RWPE1 (cell line): ENCODE data around the gene SLC25A43.
"Not testable (repeated sequence)": the region's sequence is repeated elsewhere in the genome, so short reads cannot be mapped to it uniquely, and the experiment has no call there.

Source experiments
- CTCF ChIA-PET: fragments of 350-600 bp; sonication (Branson Sonifier 250); formaldehyde crosslinking; extraction: SDS; loops from one replicate; lab custom pipeline; 2021; lab: Yijun Ruan, JAX
- POLR2A ChIA-PET: fragments of 400-600 bp; formaldehyde crosslinking; extraction: SDS; loops from one replicate; lab custom pipeline; 2020; ENCODE audit warnings: antibody characterized with exemption; ENCODE audit not compliant: low non-redundant PET; lab: Yijun Ruan, JAX
- DNase-seq: peaks from one replicate; pipeline ENCODE4 v3.0.0; 2012; ENCODE audit warnings: low spot score
- H3K27ac ChIP-seq: fragments of 450-650 bp; 2 replicates; pipeline ENCODE4 v1.5.1; 2017
- CTCF ChIP-seq: fragments of 450-650 bp; conservative IDR thresholded peaks from 2 replicates; pipeline ENCODE4 v1.5.1; 2017; ENCODE audit warnings: low read depth, mild to moderate bottlenecking

The SLC25A43 gene

DNA sequence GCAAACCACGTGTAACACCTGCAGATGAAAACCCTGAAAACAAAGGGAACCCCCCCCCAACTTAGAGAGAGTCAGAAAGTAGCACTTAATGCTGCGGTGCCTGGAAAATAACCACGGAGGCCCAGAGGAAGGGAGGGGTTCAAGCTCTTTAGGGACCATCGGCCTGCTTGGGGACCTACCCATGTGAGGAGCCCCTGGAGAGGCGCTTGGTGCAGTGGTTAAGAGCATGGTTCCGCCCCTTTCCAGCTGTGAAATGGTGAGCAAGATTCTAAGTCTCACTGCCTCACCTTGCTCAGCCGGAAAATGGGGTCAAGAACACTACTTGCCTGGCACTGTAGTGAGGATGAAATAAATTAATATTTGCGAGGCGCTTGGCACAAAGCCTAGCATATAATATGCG is 82.9 kb downstream of the SLC25A43 start:
- TF ChIP-seq CTCF, result no peak
- CTCF ChIA-PET, result interaction anchor here (0.6 to 2.0 kb wide), 5 partner anchors 9 to 23 kb away, joined by 3 to 13 read pairs (median 4); no protein-coding TSS in a partner anchor
- peak overlapping the region; percentile 80 for H3K27ac ChIP-seq
- POLR2A ChIA-PET, result no interaction called here
- no peak for DNase-seq

DNA sequence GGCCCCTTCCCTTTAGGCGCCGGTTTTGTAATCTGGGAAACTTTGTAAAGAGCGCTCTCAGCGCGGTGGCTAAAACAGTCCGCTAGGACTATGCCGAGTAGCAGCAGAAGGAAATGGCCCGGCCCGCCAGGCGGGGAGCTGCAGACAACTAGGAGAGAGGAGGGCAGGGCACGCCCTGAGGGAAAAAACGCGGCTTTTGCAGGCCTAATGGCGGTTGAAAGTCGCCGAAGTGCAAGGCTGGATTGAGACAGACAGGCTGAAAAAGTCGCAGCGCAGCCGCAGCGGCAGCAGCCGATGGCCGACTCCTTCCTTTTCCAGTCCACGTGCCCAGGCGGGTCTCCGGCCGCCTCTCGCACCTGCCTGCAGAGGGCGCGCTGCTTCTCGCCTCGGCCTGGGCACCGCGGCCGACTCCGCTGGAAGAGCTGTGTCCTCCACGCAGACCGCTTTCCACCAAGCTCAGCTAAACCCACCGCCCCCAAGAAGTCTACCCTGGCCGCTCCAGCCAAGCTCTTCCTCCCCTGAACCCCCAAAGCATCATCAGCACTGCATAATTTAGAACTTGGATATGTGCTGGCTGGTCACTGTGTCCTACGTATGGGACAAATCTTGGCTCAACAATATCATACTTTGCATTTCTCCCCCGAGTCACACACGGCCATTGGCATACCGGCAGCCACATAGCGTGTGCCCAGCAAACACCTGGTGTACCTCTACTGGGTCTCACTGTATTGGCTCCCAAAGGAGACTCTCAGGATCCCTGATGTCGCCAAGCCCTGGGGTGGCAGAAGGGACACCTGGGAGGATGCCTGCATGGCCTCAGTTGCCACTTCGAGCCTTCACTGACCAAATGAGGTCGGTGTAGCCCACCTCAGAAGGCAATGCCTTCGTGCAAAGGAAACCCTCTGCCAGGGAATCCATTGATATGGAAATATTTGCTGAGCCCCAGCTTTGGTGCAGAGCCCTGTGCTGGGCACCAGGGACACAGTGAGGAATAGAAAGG is 83.6 kb downstream of the SLC25A43 start:
- TF ChIP-seq CTCF, result peak; percentile 50
- ChIA-PET POLR2A (no interaction called here), CTCF (interaction anchor here (0.6 to 2.0 kb wide), 9 partner anchors 8 to 235 kb away, joined by 3 to 13 read pairs (median 3); no protein-coding TSS in a partner anchor)
- DNase-seq, result no peak
- peak overlapping the region; percentile 80 for H3K27ac ChIP-seq

- no peak overlapping the region for H3K27ac ChIP-seq
- POLR2A ChIA-PET, result no interaction called here
- DNase-seq, result no peak
- CTCF ChIA-PET, result interaction anchor here (3.6 kb wide), 1 partner anchor 26 kb away, joined by 28 read pairs; no protein-coding TSS in a partner anchor
- no peak for TF ChIP-seq CTCF
Observed at GRCh38 chrX:119486745-119487144, 87.6 kb downstream of the SLC25A43 start.

- POLR2A ChIA-PET, result not testable (repeated sequence)
Observed at GRCh38 chrX:119487766-119488165, 88.6 kb downstream of the SLC25A43 start.

DNA sequence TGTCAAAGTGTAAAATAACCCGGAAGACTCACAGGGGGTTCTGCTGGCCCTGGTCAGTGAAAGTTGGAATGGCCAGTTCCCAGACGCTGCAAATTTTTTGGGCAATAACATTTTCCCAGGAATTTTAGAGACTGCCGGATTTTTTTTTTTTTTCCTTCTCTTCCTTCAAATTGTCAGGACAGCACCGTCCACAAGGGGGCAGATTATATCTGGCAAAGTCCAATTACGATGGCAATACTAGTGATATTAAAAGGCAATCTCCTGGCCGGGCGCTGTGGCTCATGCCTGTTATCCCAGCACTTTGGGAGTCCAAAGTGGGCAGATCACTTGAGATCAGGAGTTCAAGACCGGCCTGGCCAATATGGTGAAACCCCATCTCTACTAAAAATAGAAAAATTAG is 89.6 kb downstream of the SLC25A43 start:
- DNase-seq, result no peak
- ChIA-PET POLR2A (no interaction called here), CTCF (interaction anchor here (0.6 to 3.6 kb wide), 10 partner anchors 12 to 741 kb away, joined by 3 to 28 read pairs (median 4); no protein-coding TSS in a partner anchor)
- H3K27ac ChIP-seq, result no peak overlapping the region
- TF ChIP-seq CTCF, result peak; percentile 52

More at GRCh38 chrX:119487766-119488165, 88.6 kb downstream of the SLC25A43 start:
- not testable (repeated sequence) for H3K27ac ChIP-seq, DNase-seq
- CTCF ChIA-PET, result interaction anchor here (3.6 kb wide), 1 partner anchor 25 kb away, joined by 28 read pairs; no protein-coding TSS in a partner anchor

- DNase-seq, result no peak
- ChIA-PET CTCF (interaction anchor here (0.7 to 3.6 kb wide), 3 partner anchors 11 to 742 kb away, joined by 3 to 28 read pairs (median 5); no protein-coding TSS in a partner anchor), POLR2A (no interaction called here)
- no peak overlapping the region for H3K27ac ChIP-seq
- no peak for TF ChIP-seq CTCF
Observed at GRCh38 chrX:119489212-119490074, 90.3 kb downstream of the SLC25A43 start.
